ENCODE results near the gene NUP153. TPM values are rescaled to one million over a fixed set of nuclear protein-coding genes. Genes with fewer than 3 reads are reported as not detected.

NUP153 gene
- total RNA-seq, 1 experiment from 2014 or later, result 36.3 TPM

DNA sequence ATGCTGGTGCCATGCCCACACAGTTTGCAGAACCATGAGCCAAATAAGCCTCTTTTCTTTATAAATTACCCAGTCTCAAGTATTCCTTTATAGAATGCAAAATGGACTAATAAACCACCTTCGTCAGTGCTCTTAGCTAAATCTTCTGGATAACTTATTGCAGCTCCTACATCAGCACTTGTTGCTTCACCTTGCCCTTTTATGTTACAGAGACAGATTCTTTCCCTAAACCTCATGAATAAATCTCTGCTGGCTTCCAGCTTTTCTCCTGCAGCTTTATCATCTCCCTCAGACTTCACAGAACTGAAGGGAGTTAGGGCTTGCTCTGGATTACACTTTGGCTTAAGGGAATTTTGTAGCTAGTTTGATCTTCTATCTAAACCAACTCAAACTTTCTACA is 22.6 kb downstream of the NUP153 start:
- Mint-ChIP-seq H3K36me3 (ENCODE audit: insufficient read depth, unreplicated experiment) (peaks cover 22% of the 10 kb centered on the region), H3K9me3 (ENCODE audit: low read depth, unreplicated experiment) (no peaks in the 10 kb centered on the region), H3K27me3 (ENCODE audit: unreplicated experiment) (no peaks in the 10 kb centered on the region), H3K27ac (ENCODE audit: unreplicated experiment) (no peak overlapping the region), H3K4me3 (ENCODE audit: low read depth, unreplicated experiment) (no peak overlapping the region), H3K4me1 (ENCODE audit: low read depth, unreplicated experiment) (no peaks in the 10 kb centered on the region)
- intact Hi-C loops (cut with micrococcal nuclease; ENCODE audit: unreplicated experiment), result no loop called here
- TF ChIP-seq, protein P1, sequence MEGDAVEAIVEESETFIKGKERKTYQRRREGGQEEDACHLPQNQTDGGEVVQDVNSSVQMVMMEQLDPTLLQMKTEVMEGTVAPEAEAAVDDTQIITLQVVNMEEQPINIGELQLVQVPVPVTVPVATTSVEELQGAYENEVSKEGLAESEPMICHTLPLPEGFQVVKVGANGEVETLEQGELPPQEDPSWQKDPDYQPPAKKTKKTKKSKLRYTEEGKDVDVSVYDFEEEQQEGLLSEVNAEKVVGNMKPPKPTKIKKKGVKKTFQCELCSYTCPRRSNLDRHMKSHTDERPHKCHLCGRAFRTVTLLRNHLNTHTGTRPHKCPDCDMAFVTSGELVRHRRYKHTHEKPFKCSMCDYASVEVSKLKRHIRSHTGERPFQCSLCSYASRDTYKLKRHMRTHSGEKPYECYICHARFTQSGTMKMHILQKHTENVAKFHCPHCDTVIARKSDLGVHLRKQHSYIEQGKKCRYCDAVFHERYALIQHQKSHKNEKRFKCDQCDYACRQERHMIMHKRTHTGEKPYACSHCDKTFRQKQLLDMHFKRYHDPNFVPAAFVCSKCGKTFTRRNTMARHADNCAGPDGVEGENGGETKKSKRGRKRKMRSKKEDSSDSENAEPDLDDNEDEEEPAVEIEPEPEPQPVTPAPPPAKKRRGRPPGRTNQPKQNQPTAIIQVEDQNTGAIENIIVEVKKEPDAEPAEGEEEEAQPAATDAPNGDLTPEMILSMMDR (IDR thresholded peaks at IDR 0.05; ENCODE audit: unreplicated experiment), result no peak
- no TSS peak for BruUV-seq (replicated peaks)
- no peak for DNase-seq
- CTCF ChIA-PET, result no interaction called here

DNA sequence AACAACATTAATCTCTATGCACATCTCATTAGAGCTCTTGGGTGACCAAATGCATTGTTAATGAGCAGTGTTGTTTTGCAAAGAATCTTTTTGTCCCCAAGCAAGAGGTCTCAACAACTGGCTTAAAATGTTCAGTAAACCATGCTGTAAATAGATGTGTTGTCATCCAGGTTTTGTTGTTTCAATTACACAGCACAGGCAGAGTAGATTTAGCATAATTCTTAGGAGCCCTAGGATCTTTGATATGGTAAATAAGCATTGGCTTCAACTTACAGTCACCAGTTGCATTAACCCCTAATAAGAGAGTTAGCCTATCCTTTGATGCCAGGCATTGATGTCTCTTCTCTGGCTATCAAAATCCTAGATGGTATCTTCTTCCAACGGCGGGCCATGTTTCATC is 23.3 kb downstream of the NUP153 start:
- BruUV-seq (replicated peaks), result no TSS peak
- no peak overlapping the region for H3K27ac Mint-ChIP-seq (ENCODE audit: unreplicated experiment)
- TF ChIP-seq, protein P1 (IDR thresholded peaks at IDR 0.05; ENCODE audit: unreplicated experiment), result no peak
- H3K36me3 Mint-ChIP-seq (ENCODE audit: insufficient read depth, unreplicated experiment), result peaks cover 22% of the 10 kb centered on the region
- CTCF ChIA-PET, result no interaction called here
- no peaks in the 10 kb centered on the region for H3K27me3 Mint-ChIP-seq (ENCODE audit: unreplicated experiment)
- no peak overlapping the region for H3K4me3 Mint-ChIP-seq (ENCODE audit: low read depth, unreplicated experiment)
- no peaks in the 10 kb centered on the region for H3K4me1 Mint-ChIP-seq (ENCODE audit: low read depth, unreplicated experiment)
- DNase-seq, result no peak
- no peaks in the 10 kb centered on the region for H3K9me3 Mint-ChIP-seq (ENCODE audit: low read depth, unreplicated experiment)
- intact Hi-C loops (cut with micrococcal nuclease; ENCODE audit: unreplicated experiment), result no loop called here

DNA sequence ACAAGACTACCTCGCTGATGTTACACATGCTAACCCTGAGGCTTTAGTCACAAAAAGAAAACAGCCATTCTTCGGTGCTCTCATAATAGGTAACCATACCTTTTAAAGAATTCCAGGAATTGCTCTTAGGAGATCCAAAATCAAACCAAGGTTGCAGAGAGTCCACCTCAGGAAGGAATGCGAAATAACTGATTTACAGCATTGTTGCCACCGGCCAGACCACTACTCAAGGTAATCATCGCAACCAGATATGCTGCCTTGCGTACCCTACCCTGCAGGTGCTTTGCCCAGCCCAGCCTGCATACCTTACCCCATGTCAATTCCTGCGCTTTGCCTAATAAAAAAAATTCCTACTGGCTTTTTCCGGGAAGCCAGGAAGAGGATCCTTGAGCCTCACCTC is 27.0 kb downstream of the NUP153 start:
- DNase-seq, result no peak
- Mint-ChIP-seq H3K36me3 (ENCODE audit: insufficient read depth, unreplicated experiment) (peaks cover 8% of the 10 kb centered on the region), H3K9me3 (ENCODE audit: low read depth, unreplicated experiment) (no peaks in the 10 kb centered on the region), H3K4me3 (ENCODE audit: low read depth, unreplicated experiment) (no peak overlapping the region), H3K27ac (ENCODE audit: unreplicated experiment) (no peak overlapping the region), H3K27me3 (ENCODE audit: unreplicated experiment) (no peaks in the 10 kb centered on the region), H3K4me1 (ENCODE audit: low read depth, unreplicated experiment) (no peaks in the 10 kb centered on the region)
- no TSS peak for BruUV-seq (replicated peaks)
- TF ChIP-seq, protein P1 (IDR thresholded peaks at IDR 0.05; ENCODE audit: unreplicated experiment), result no peak
- intact Hi-C loops (cut with micrococcal nuclease; ENCODE audit: unreplicated experiment), result no loop called here
- CTCF ChIA-PET, result no interaction called here

DNA sequence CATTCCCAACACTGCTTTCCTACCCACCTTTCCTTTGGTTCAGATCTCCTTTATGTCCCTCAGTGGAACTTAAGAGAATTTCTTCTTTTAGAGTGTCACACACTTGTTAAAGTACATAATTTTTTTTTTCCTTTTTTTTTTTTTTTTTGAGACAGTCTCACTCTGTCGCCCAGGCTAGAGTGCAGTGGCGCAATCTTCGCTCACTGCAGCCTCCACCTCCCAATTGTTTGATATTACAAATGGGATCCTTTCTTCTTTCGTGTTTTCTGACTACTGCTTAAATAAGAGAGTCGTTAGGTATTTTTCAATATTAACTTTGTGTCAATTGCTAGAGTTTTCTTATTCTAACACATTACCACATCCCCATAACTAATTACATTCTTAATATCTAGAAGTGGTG is 29.1 kb downstream of the NUP153 start:
- intact Hi-C loops (cut with micrococcal nuclease; ENCODE audit: unreplicated experiment), result no loop called here
- CTCF ChIA-PET, result interaction anchor here (0.6 kb wide), 1 partner anchor 70 kb away, joined by 3 read pairs; no protein-coding TSS in a partner anchor
- DNase-seq, result no peak
- H3K36me3 Mint-ChIP-seq (ENCODE audit: insufficient read depth, unreplicated experiment), result peaks cover 15% of the 10 kb centered on the region
- TF ChIP-seq, protein P1 (IDR thresholded peaks at IDR 0.05; ENCODE audit: unreplicated experiment), result no peak
- no peak overlapping the region for H3K27ac Mint-ChIP-seq (ENCODE audit: unreplicated experiment)
- H3K4me1 Mint-ChIP-seq (ENCODE audit: low read depth, unreplicated experiment), result no peaks in the 10 kb centered on the region
- H3K9me3 Mint-ChIP-seq (ENCODE audit: low read depth, unreplicated experiment), result no peaks in the 10 kb centered on the region
- H3K4me3 Mint-ChIP-seq (ENCODE audit: low read depth, unreplicated experiment), result no peak overlapping the region
- no TSS peak for BruUV-seq (replicated peaks)
- H3K27me3 Mint-ChIP-seq (ENCODE audit: unreplicated experiment), result no peaks in the 10 kb centered on the region

All from Calu3 (cell line).